Heart right ventricle (tissue), 16 donors: ENCODE results near the gene NFILZ. TPM values are rescaled to one million over a fixed set of nuclear protein-coding genes. Genes with fewer than 3 reads are reported as not detected.
"Not testable (repeated sequence)": the region's sequence is repeated elsewhere in the genome, so short reads cannot be mapped to it uniquely, and the experiment has no call there.

Experiments used
- ATAC-seq, 8 donors: fragments of 200-7000 bp; cut with Tn5 transposase; one replicate each; pipeline ENCODE4 v1.9.1; 2020; ENCODE audit warnings: mild to moderate bottlenecking in 8 of 8, moderate library complexity in 8 of 8, moderate number of reproducible peaks in 1 of 8
- DNase-seq, 2 donors: peaks; one replicate each; pipeline ENCODE4 v3.0.0-alpha.2; 2020
- H3K27ac ChIP-seq, 10 donors: fragments of 200-600 bp; sonication (generic) in 2 of 10; one replicate each; pipeline versions ENCODE4 v1.5.0 to v1.8.0; 2020 to 2022; ENCODE audit warnings: mild to moderate bottlenecking in 3 of 10
- H3K27me3 ChIP-seq, 7 donors: fragments of 200-600 bp; one replicate each; pipeline ENCODE4 v1.8.0; 2021 to 2022; ENCODE audit warnings: mild to moderate bottlenecking in 2 of 7
- H3K36me3 ChIP-seq, 9 donors: fragments of 200-600 bp; sonication (generic) in 1 of 9; one replicate each; pipeline versions ENCODE4 v1.5.0 to v1.8.0; 2020 to 2022; ENCODE audit warnings: mild to moderate bottlenecking in 2 of 9
- H3K4me1 ChIP-seq, 9 donors: fragments of 200-600 bp; sonication (generic) in 1 of 9; one replicate each; pipeline versions ENCODE4 v1.5.0 to v1.8.0; 2020 to 2022; ENCODE audit warnings: mild to moderate bottlenecking in 4 of 9
- H3K4me3 ChIP-seq, 10 donors: fragments of 200-600 bp; sonication (generic) in 2 of 10; one replicate each; pipeline versions ENCODE4 v1.5.0 to v1.8.0; 2020 to 2022; ENCODE audit warnings: mild to moderate bottlenecking in 7 of 10, moderate library complexity in 2 of 10
- H3K9me3 ChIP-seq, 11 donors: fragments of 200-600 bp in 10 of 11; sonication (generic) in 2 of 11; one replicate each; pipeline versions ENCODE4 v1.5.0 to v1.8.0; 2013 to 2022; ENCODE audit warnings: mild to moderate bottlenecking in 2 of 11, control low read depth in 1 of 11, moderate library complexity in 1 of 11
- CTCF ChIP-seq, 9 donors: fragments of 200-600 bp; sonication (generic) in 2 of 9; IDR thresholded peaks; one replicate each; pipeline versions ENCODE4 v1.5.0 to v1.8.0; 2021 to 2022; ENCODE audit warnings: antibody characterized with exemption in 9 of 9, mild to moderate bottlenecking in 5 of 9, moderate library complexity in 1 of 9
- WGBS, 2 donors: extraction: QIAGEN DNeasy Blood & Tissue Kit; methylation state at CpG; one replicate each; pipeline ENCODE4 v1.1.7; 2013; ENCODE audit warnings: inconsistent platforms in 1 of 2; 5-methylcytosine and 5-hydroxymethylcytosine counted together
- intact Hi-C, 10 donors: fragments of 100-400 bp; cut with DNase I; formaldehyde crosslinking; loops; one replicate each; pipeline versions ENCODE4 v1.11.1 to v1.14.2; 2022
- polyA plus RNA-seq, 2 donors: library from polyadenylated mRNA; stranded (reverse); fragments of 200-250 nt; gene quantifications; one replicate each; pipeline ENCODE4 v1.2.3, GENCODE V29; 2013
- total RNA-seq, 10 donors: library from RNA; stranded (reverse); fragmentation: NEBNext Ultra II Directional in 3 of 10; extraction: Animal tissue kit (Norgen Biotek cat#: 25700) in 3 of 10; gene quantifications; one replicate each; pipeline versions ENCODE4 v1.2.1 to v1.2.4, GENCODE V29; 2021 to 2023
- donor health status: Arrhythmogenic right ventricular cardiomyopathy.
- donor health status: ischemic (EF 13 %, LVEDD 7.1; RV severe dilation, severe dysfunction).
- donor health status: healthy with polysubstance abuse.
- donor health status: DM: no; HTN: yes; CAD: no.
- donor health status: DM: no; HTN: no; CAD: no.
- donor health status: ischemic (EF 25% LVEDD 6.9; RV normal size, moderate dysfunction).
- donor health status: ischemic (EF 25% LVEDD 5.7; RV mildly dilated, moderate dysfunction).
- donor health status: healthy.
- donor health status: DM: yes; HTN: yes; CAD: no.
- donor health status: Ischemic cardiomyopathy.
- donor health status: ischemic (EF 35%, LVEDD 5.7; RV mildly dilated, moderate dysfunction).
- donor health status: nonischemic (EF 11% LVEDD 7.7; RV severe dilation, severe dysfunction).
- donor health status: DM: yes; HTN: yes; CAD: no.
- donor health status: PGD.
- donor health status: ischemic (EF 29% LVEDD 5.4; RV normal size, mild dysfunction).
- donor health status: nonischemic (EF 23%, LVEDD 6.1; RV moderate dilation, normal function).

Gene NFILZ
- total and polyA plus RNA-seq, 12 donors, result not detected

GRCh38 chr19:8622886-8623285, 7.5 kb upstream of the NFILZ start:
- 50 to 59% methylated on average over 4 of the region's 4 CpGs for WGBS, 2 donors
- H3K4me3 ChIP-seq, DNase-seq, H3K36me3 ChIP-seq, H3K4me1 ChIP-seq, ATAC-seq, H3K9me3 ChIP-seq, H3K27ac ChIP-seq, intact Hi-C loops: not testable (repeated sequence)
- peaks cover 0 to 33% (median 16%) of the 10 kb centered on the region in 7 donors for H3K27me3 ChIP-seq
- peak in 3 of 9 donors; percentile 7 to 29 (median 17) for TF ChIP-seq CTCF (IDR thresholded peaks at IDR 0.05)

GRCh38 chr19:8626842-8627241, 3.6 kb upstream of the NFILZ start:
- DNase-seq (no peak), ATAC-seq (no peak)
- Histone ChIP-seq H3K4me1 (no peaks in the 10 kb centered on the region), H3K36me3 (no peaks in the 10 kb centered on the region), H3K9me3 (peaks cover 0 to 30% (median 9%) of the 10 kb centered on the region in 11 donors), H3K4me3 (no peak overlapping the region), H3K27me3 (peaks cover 0 to 4% (median 0%) of the 10 kb centered on the region in 7 donors), H3K27ac (no peak overlapping the region)
- no peak for TF ChIP-seq CTCF (IDR thresholded peaks at IDR 0.05)
- intact Hi-C loops, result no loop called here
- 79 to 85% methylated on average over 8 of the region's 8 CpGs for WGBS, 2 donors

GRCh38 chr19:8629184-8629583, 1.2 kb upstream of the NFILZ start:
- intact Hi-C loops, result no loop called here

GRCh38 chr19:8630796-8631424, 477 bp downstream of the NFILZ start:
- intact Hi-C loops, result no loop called here

More at GRCh38 chr19:8629184-8629583, 1.2 kb upstream of the NFILZ start:
- H3K4me3 ChIP-seq, result no peak overlapping the region
- no peak for TF ChIP-seq CTCF (IDR thresholded peaks at IDR 0.05)
- peaks cover 0 to 4% (median 0%) of the 10 kb centered on the region in 7 donors for H3K27me3 ChIP-seq
- no peak overlapping the region for H3K27ac ChIP-seq
- H3K4me1 ChIP-seq, result no peaks in the 10 kb centered on the region
- no peak for DNase-seq
- no peaks in the 10 kb centered on the region for H3K36me3 ChIP-seq
- H3K9me3 ChIP-seq, result peaks cover 0 to 30% (median 9%) of the 10 kb centered on the region in 11 donors
- 62 to 67% methylated on average over 2 of the region's 2 CpGs for WGBS, 2 donors
- no peak for ATAC-seq

More at GRCh38 chr19:8630796-8631424, 477 bp downstream of the NFILZ start:
- TF ChIP-seq CTCF (IDR thresholded peaks at IDR 0.05), result no peak
- Histone ChIP-seq H3K36me3 (no peaks in the 10 kb centered on the region), H3K27ac (no peak overlapping the region), H3K9me3 (peaks cover 0 to 30% (median 9%) of the 10 kb centered on the region in 11 donors), H3K27me3 (peaks cover 0 to 7% (median 0%) of the 10 kb centered on the region in 7 donors), H3K4me1 (no peaks in the 10 kb centered on the region), H3K4me3 (no peak overlapping the region)
- no peak for ATAC-seq
- 36 to 37% methylated on average over 6 of the region's 6 CpGs for WGBS, 2 donors
- DNase-seq, result no peak
